ENCODE results near the gene HEY2. TPM values are rescaled to one million over a fixed set of nuclear protein-coding genes. Genes with fewer than 3 reads are reported as not detected.

The HEY2 gene
- polyA plus RNA-seq, 2 donors, result 0.86 to 1.00 TPM

GRCh38 chr6:125784365-125784764 lies 34.9 kb downstream of the HEY2 start:
- Histone ChIP-seq H3K36me3 (ENCODE audit: control insufficient read depth in 2 of 2, insufficient read depth in 2 of 2, low read length in 1 of 2) (no peaks in the 10 kb centered on the region), H3K27me3 (ENCODE audit: control insufficient read depth in 1 of 2, insufficient read depth in 2 of 2, low read length in 2 of 2) (no peaks in the 10 kb centered on the region), H3K9me3 (ENCODE audit: control insufficient read depth in 2 of 2, insufficient read depth in 1 of 2, low read depth in 1 of 2, low read length in 1 of 2) (no peaks in the 10 kb centered on the region), H3K4me3 (ENCODE audit: low read depth in 1 of 2, low read length in 2 of 2) (no peak overlapping the region), H3K4me1 (ENCODE audit: control insufficient read depth in 2 of 2, insufficient read depth in 2 of 2, low read length in 1 of 2) (no peaks in the 10 kb centered on the region), H3K27ac (ENCODE audit: low read depth in 2 of 2, low read length in 1 of 2) (no peak overlapping the region)
- 50 to 64% methylated on average over 2 of the region's 2 CpGs for WGBS, 2 donors

- H3K27ac ChIP-seq (ENCODE audit: low read depth in 2 of 2, low read length in 1 of 2), result no peak overlapping the region
- H3K9me3 ChIP-seq (ENCODE audit: control insufficient read depth in 2 of 2, insufficient read depth in 1 of 2, low read depth in 1 of 2, low read length in 1 of 2), result no peaks in the 10 kb centered on the region
- H3K4me1 ChIP-seq (ENCODE audit: control insufficient read depth in 2 of 2, insufficient read depth in 2 of 2, low read length in 1 of 2), result no peaks in the 10 kb centered on the region
- WGBS, 2 donors, result 34 to 39% methylated on average over 2 of the region's 2 CpGs
- no peaks in the 10 kb centered on the region for H3K27me3 ChIP-seq (ENCODE audit: control insufficient read depth in 1 of 2, insufficient read depth in 2 of 2, low read length in 2 of 2)
- no peak overlapping the region for H3K4me3 ChIP-seq (ENCODE audit: low read depth in 1 of 2, low read length in 2 of 2)
- no peaks in the 10 kb centered on the region for H3K36me3 ChIP-seq (ENCODE audit: control insufficient read depth in 2 of 2, insufficient read depth in 2 of 2, low read length in 1 of 2)
These were observed 38.4 kb downstream of the HEY2 start for GRCh38 chr6:125787791-125788190.

- H3K36me3 ChIP-seq (ENCODE audit: control insufficient read depth in 2 of 2, insufficient read depth in 2 of 2, low read length in 1 of 2), result no peaks in the 10 kb centered on the region
- peak overlapping the region in 1 of 2 donors; percentile 42 for H3K27ac ChIP-seq (ENCODE audit: low read depth in 2 of 2, low read length in 1 of 2)
- H3K4me1 ChIP-seq (ENCODE audit: control insufficient read depth in 2 of 2, insufficient read depth in 2 of 2, low read length in 1 of 2), result no peaks in the 10 kb centered on the region
- no peaks in the 10 kb centered on the region for H3K27me3 ChIP-seq (ENCODE audit: control insufficient read depth in 1 of 2, insufficient read depth in 2 of 2, low read length in 2 of 2)
- H3K4me3 ChIP-seq (ENCODE audit: low read depth in 1 of 2, low read length in 2 of 2), result no peak overlapping the region
- no peaks in the 10 kb centered on the region for H3K9me3 ChIP-seq (ENCODE audit: control insufficient read depth in 2 of 2, insufficient read depth in 1 of 2, low read depth in 1 of 2, low read length in 1 of 2)
- 41 to 65% methylated on average over 1 of the region's 1 CpG for WGBS, 2 donors
These were observed 39.7 kb downstream of the HEY2 start for GRCh38 chr6:125789167-125789566.

- H3K9me3 ChIP-seq (ENCODE audit: control insufficient read depth in 2 of 2, insufficient read depth in 1 of 2, low read depth in 1 of 2, low read length in 1 of 2), result no peaks in the 10 kb centered on the region
- WGBS, 2 donors, result 12% methylated on average over 19 of the region's 19 CpGs
- no peaks in the 10 kb centered on the region for H3K27me3 ChIP-seq (ENCODE audit: control insufficient read depth in 1 of 2, insufficient read depth in 2 of 2, low read length in 2 of 2)
- peak overlapping the region; percentile 92 to 97 for H3K27ac ChIP-seq (ENCODE audit: low read depth in 2 of 2, low read length in 1 of 2)
- no peaks in the 10 kb centered on the region for H3K4me1 ChIP-seq (ENCODE audit: control insufficient read depth in 2 of 2, insufficient read depth in 2 of 2, low read length in 1 of 2)
- peak overlapping the region; percentile 67 to 98 for H3K4me3 ChIP-seq (ENCODE audit: low read depth in 1 of 2, low read length in 2 of 2)
- H3K36me3 ChIP-seq (ENCODE audit: control insufficient read depth in 2 of 2, insufficient read depth in 2 of 2, low read length in 1 of 2), result no peaks in the 10 kb centered on the region
These were observed 40.3 kb downstream of the HEY2 start for GRCh38 chr6:125789576-125790357.

GRCh38 chr6:125790358-125791150 lies 41.1 kb downstream of the HEY2 start, which contains the start of gene NCOA7:
Gene NCOA7, plus strand, starts transcription at chr6:125790960. Its CDS starts 24,395 bp downstream, at chr6:125815355.
- no peaks in the 10 kb centered on the region for H3K9me3 ChIP-seq (ENCODE audit: control insufficient read depth in 2 of 2, insufficient read depth in 1 of 2, low read depth in 1 of 2, low read length in 1 of 2)
- peak within 1 kb of the TSS; percentile 67 to 98 for H3K4me3 ChIP-seq (ENCODE audit: low read depth in 1 of 2, low read length in 2 of 2)
- H3K27ac ChIP-seq (ENCODE audit: low read depth in 2 of 2, low read length in 1 of 2), result peak within 1 kb of the TSS; percentile 92 to 97
- H3K27me3 ChIP-seq (ENCODE audit: control insufficient read depth in 1 of 2, insufficient read depth in 2 of 2, low read length in 2 of 2), result no peaks in the 10 kb centered on the region
- 0% methylated on average over 58 to 100 of the region's 100 CpGs for WGBS, 2 donors
- H3K4me1 ChIP-seq (ENCODE audit: control insufficient read depth in 2 of 2, insufficient read depth in 2 of 2, low read length in 1 of 2), result no peaks in the 10 kb centered on the region
- H3K36me3 ChIP-seq (ENCODE audit: control insufficient read depth in 2 of 2, insufficient read depth in 2 of 2, low read length in 1 of 2), result no peaks in the 10 kb centered on the region

- H3K4me1 ChIP-seq (ENCODE audit: control insufficient read depth in 2 of 2, insufficient read depth in 2 of 2, low read length in 1 of 2), result no peaks in the 10 kb centered on the region
- no peaks in the 10 kb centered on the region for H3K27me3 ChIP-seq (ENCODE audit: control insufficient read depth in 1 of 2, insufficient read depth in 2 of 2, low read length in 2 of 2)
- H3K27ac ChIP-seq (ENCODE audit: low read depth in 2 of 2, low read length in 1 of 2), result peak overlapping the region; percentile 92 to 97
- WGBS, 2 donors, result 0 to 1% methylated on average over 28 of the region's 28 CpGs
- peak overlapping the region; percentile 67 to 98 for H3K4me3 ChIP-seq (ENCODE audit: low read depth in 1 of 2, low read length in 2 of 2)
- H3K36me3 ChIP-seq (ENCODE audit: control insufficient read depth in 2 of 2, insufficient read depth in 2 of 2, low read length in 1 of 2), result no peaks in the 10 kb centered on the region
- no peaks in the 10 kb centered on the region for H3K9me3 ChIP-seq (ENCODE audit: control insufficient read depth in 2 of 2, insufficient read depth in 1 of 2, low read depth in 1 of 2, low read length in 1 of 2)
These were observed 41.9 kb downstream of the HEY2 start for GRCh38 chr6:125791151-125791819.

- Histone ChIP-seq H3K4me3 (ENCODE audit: low read depth in 1 of 2, low read length in 2 of 2) (peak overlapping the region in 1 of 2 donors; percentile 67), H3K27ac (ENCODE audit: low read depth in 2 of 2, low read length in 1 of 2) (no peak overlapping the region), H3K27me3 (ENCODE audit: control insufficient read depth in 1 of 2, insufficient read depth in 2 of 2, low read length in 2 of 2) (no peaks in the 10 kb centered on the region), H3K36me3 (ENCODE audit: control insufficient read depth in 2 of 2, insufficient read depth in 2 of 2, low read length in 1 of 2) (no peaks in the 10 kb centered on the region), H3K9me3 (ENCODE audit: control insufficient read depth in 2 of 2, insufficient read depth in 1 of 2, low read depth in 1 of 2, low read length in 1 of 2) (no peaks in the 10 kb centered on the region), H3K4me1 (ENCODE audit: control insufficient read depth in 2 of 2, insufficient read depth in 2 of 2, low read length in 1 of 2) (no peaks in the 10 kb centered on the region)
These were observed 42.4 kb downstream of the HEY2 start for GRCh38 chr6:125791820-125792165.

GRCh38 chr6:125792172-125792571 lies 42.7 kb downstream of the HEY2 start:
- Histone ChIP-seq H3K4me3 (ENCODE audit: low read depth in 1 of 2, low read length in 2 of 2) (no peak overlapping the region), H3K9me3 (ENCODE audit: control insufficient read depth in 2 of 2, insufficient read depth in 1 of 2, low read depth in 1 of 2, low read length in 1 of 2) (no peaks in the 10 kb centered on the region), H3K4me1 (ENCODE audit: control insufficient read depth in 2 of 2, insufficient read depth in 2 of 2, low read length in 1 of 2) (no peaks in the 10 kb centered on the region), H3K27me3 (ENCODE audit: control insufficient read depth in 1 of 2, insufficient read depth in 2 of 2, low read length in 2 of 2) (no peaks in the 10 kb centered on the region), H3K36me3 (ENCODE audit: control insufficient read depth in 2 of 2, insufficient read depth in 2 of 2, low read length in 1 of 2) (no peaks in the 10 kb centered on the region), H3K27ac (ENCODE audit: low read depth in 2 of 2, low read length in 1 of 2) (no peak overlapping the region)
- 51 to 55% methylated on average over 3 of the region's 3 CpGs for WGBS, 2 donors

GRCh38 chr6:125792680-125793079 lies 43.2 kb downstream of the HEY2 start:
- H3K27me3 ChIP-seq (ENCODE audit: control insufficient read depth in 1 of 2, insufficient read depth in 2 of 2, low read length in 2 of 2), result no peaks in the 10 kb centered on the region
- H3K9me3 ChIP-seq (ENCODE audit: control insufficient read depth in 2 of 2, insufficient read depth in 1 of 2, low read depth in 1 of 2, low read length in 1 of 2), result no peaks in the 10 kb centered on the region
- no peaks in the 10 kb centered on the region for H3K36me3 ChIP-seq (ENCODE audit: control insufficient read depth in 2 of 2, insufficient read depth in 2 of 2, low read length in 1 of 2)
- no peak overlapping the region for H3K4me3 ChIP-seq (ENCODE audit: low read depth in 1 of 2, low read length in 2 of 2)
- H3K27ac ChIP-seq (ENCODE audit: low read depth in 2 of 2, low read length in 1 of 2), result no peak overlapping the region
- H3K4me1 ChIP-seq (ENCODE audit: control insufficient read depth in 2 of 2, insufficient read depth in 2 of 2, low read length in 1 of 2), result no peaks in the 10 kb centered on the region
